K562 (cell line): Measurements from ENCODE around the gene NUP35. TPM values are rescaled to one million over a fixed set of nuclear protein-coding genes. Genes with fewer than 3 reads are reported as not detected.
A peak's percentile ranks its signal among the peaks of the same experiment; 100 is the strongest.

Source experiments
- CHD1 ChIP-seq: fragments of 200-600 bp; sonication (generic); IDR thresholded peaks from one replicate; pipeline ENCODE4 v1.6.1; 2012; ENCODE audit warnings: mild to moderate bottlenecking, moderate library complexity, low read length, inconsistent platforms
- CHD2 ChIP-seq: IDR thresholded peaks from 2 replicates; pipeline ENCODE4 v1.6.1; 2011; ENCODE audit warnings: low read depth, low read length
- FOXA1 ChIP-seq: fragments of 450-650 bp; IDR thresholded peaks from 2 replicates; pipeline ENCODE4 v1.6.1; 2016; ENCODE audit warnings: mild to moderate bottlenecking, borderline replicate concordance
- JUN ChIP-seq, 2 experiments: sonication (generic) in 1 of 2; formaldehyde crosslinking in 1 of 2; IDR thresholded peaks; 2 replicates each; pipeline versions ENCODE4 v1.6.1 to v1.8.0; 2012 to 2022; ENCODE audit warnings: borderline replicate concordance in 2 of 2, mild to moderate bottlenecking in 2 of 2, improper control_type of control experiment in 1 of 2, low read depth in 1 of 2, low read length in 1 of 2, missing genetic modification reagents in 1 of 2
- RBBP5 ChIP-seq: fragments of 200-600 bp; sonication (generic); IDR thresholded peaks from 2 replicates; pipeline ENCODE4 v1.6.1; 2012; ENCODE audit warnings: borderline replicate concordance, mild to moderate bottlenecking, low read length, control low read depth, inconsistent platforms; ENCODE audit not compliant: insufficient read depth, poor library complexity, severe bottlenecking
- SIRT6 ChIP-seq: IDR thresholded peaks from one replicate; pipeline ENCODE4 v1.6.1; 2012; ENCODE audit warnings: low read depth, mild to moderate bottlenecking, control low read depth, inconsistent platforms, low read length, moderate library complexity
- THRAP3 ChIP-seq: fragments of 450-650 bp; IDR thresholded peaks from 2 replicates; pipeline ENCODE4 v1.6.1; 2016; ENCODE audit warnings: mild to moderate bottlenecking, inconsistent platforms, borderline replicate concordance
- ZNF121 ChIP-seq: sonication (generic); formaldehyde crosslinking; conservative IDR thresholded peaks from 2 replicates; pipeline ENCODE4 v1.8.0; 2022; ENCODE audit warnings: missing genetic modification reagents
- ZNF589 ChIP-seq: fragments of 200-800 bp; sonication (Bioruptor generic); IDR thresholded peaks from 2 replicates; pipeline ENCODE4 v1.6.1; 2016; ENCODE audit warnings: low read depth, missing genetic modification characterization, missing compliant biosample characterization
- polyA plus RNA-seq, 8 experiments: library from polyadenylated mRNA; depleted of rRNA in 4 of 8; stranded (reverse) in 5 of 8; unstranded in 3 of 8; fragments of >200 nt; fragmentation: Nextera tagmentation in 2 of 8; fragmentation: Illumina TruSeq in 1 of 8; extraction: Ambion mirVana in 2 of 8; extraction: Trizol in 1 of 8; gene quantifications; 2 replicates each; pipeline versions ENCODE4 v1.2.1 to v1.2.3, GENCODE V29; 2011 to 2014; ENCODE audit warnings: inconsistent platforms in 1 of 8, missing spikeins in 1 of 8
- total RNA-seq, 7 experiments: library from RNA; depleted of rRNA in 6 of 7; stranded (reverse); fragments of >200 nt in 6 of 7; fragmentation: Illumina TruSeq in 2 of 7; extraction: Trizol in 2 of 7; gene quantifications; 2 replicates each; pipeline versions ENCODE4 v1.2.1 to v1.2.3, GENCODE V29; 2011 to 2021; ENCODE audit warnings: low replicate concordance in 1 of 7
- TF ChIP-seq, protein P1 (sequence below): sonication (generic); IDR thresholded peaks from 2 replicates; pipeline ENCODE4 v1.6.1; 2016
- TF ChIP-seq, protein P2 (sequence below): sonication (generic); formaldehyde crosslinking; IDR thresholded peaks from 2 replicates; pipeline ENCODE4 v1.8.0; 2023; ENCODE audit warnings: mild to moderate bottlenecking, missing genetic modification reagents
- TF ChIP-seq, protein P3 (sequence below): sonication (generic); formaldehyde crosslinking; IDR thresholded peaks from 2 replicates; pipeline ENCODE4 v1.8.0; 2022; ENCODE audit warnings: mild to moderate bottlenecking, low read depth, missing genetic modification reagents
- TF ChIP-seq, protein P4 (sequence below): fragments of 450-650 bp; IDR thresholded peaks from 2 replicates; pipeline ENCODE4 v1.6.1; 2016
- TF ChIP-seq, protein P5 (sequence below): sonication (generic); formaldehyde crosslinking; IDR thresholded peaks from 2 replicates; pipeline ENCODE4 v1.4.0; 2020; ENCODE audit warnings: mild to moderate bottlenecking, missing genetic modification reagents
- TF ChIP-seq, protein P6 (sequence below): sonication (generic); formaldehyde crosslinking; IDR thresholded peaks from 2 replicates; pipeline ENCODE4 v1.8.0; 2022; ENCODE audit warnings: missing genetic modification reagents, mild to moderate bottlenecking, borderline replicate concordance
- TF ChIP-seq, protein P7 (sequence below): fragments of 450-650 bp; formaldehyde crosslinking; IDR thresholded peaks from 2 replicates; pipeline ENCODE4 v1.4.0; 2020; ENCODE audit warnings: mild to moderate bottlenecking, moderate library complexity

NUP35 gene
- total and polyA plus RNA-seq, 9 of the 15 experiments (the other 6 are each of a cell fraction or from before 2014, with no cell fraction given): 24.5 to 78.2 (median 51.1) TPM

DNA sequence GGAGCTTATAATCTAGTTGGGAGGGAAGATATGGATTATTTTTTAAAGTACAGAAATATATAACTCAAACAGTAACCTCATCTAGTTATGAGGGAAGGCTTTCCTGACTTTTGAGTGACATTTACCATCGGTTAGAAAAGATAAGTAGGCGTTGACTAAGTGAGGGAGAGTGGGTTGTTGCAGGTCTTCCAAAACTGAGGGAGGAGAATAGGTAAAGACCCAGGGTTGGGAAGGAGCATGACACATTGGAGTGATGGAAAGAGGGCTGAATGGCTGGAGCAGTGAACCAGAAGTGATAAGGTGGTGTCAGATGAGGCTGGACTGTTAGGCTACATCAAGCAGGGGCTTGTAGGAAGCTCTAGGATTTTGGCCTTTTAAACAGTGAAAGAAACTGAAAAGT lies 10.6 kb upstream of the NUP35 start (continued):
- TF ChIP-seq THRAP3 (no peak), ZNF121 (CRISPR knock-in tag) (no peak), CHD2 (no peak), CHD1 (no peak), SIRT6 (no peak), ZNF589 (CRISPR knock-in tag) (no peak), FOXA1 (no peak), RBBP5 (no peak), JUN (IDR thresholded peaks at IDR 0.05; ENCODE audit: borderline replicate concordance, low read depth, low read length) (no peak), JUN (CRISPR knock-in tag; IDR thresholded peaks at IDR 0.05; ENCODE audit: borderline replicate concordance) (no peak)
- TF ChIP-seq, protein P1, sequence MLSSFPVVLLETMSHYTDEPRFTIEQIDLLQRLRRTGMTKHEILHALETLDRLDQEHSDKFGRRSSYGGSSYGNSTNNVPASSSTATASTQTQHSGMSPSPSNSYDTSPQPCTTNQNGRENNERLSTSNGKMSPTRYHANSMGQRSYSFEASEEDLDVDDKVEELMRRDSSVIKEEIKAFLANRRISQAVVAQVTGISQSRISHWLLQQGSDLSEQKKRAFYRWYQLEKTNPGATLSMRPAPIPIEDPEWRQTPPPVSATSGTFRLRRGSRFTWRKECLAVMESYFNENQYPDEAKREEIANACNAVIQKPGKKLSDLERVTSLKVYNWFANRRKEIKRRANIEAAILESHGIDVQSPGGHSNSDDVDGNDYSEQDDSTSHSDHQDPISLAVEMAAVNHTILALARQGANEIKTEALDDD: peak; percentile 89
- TF ChIP-seq, protein P2, sequence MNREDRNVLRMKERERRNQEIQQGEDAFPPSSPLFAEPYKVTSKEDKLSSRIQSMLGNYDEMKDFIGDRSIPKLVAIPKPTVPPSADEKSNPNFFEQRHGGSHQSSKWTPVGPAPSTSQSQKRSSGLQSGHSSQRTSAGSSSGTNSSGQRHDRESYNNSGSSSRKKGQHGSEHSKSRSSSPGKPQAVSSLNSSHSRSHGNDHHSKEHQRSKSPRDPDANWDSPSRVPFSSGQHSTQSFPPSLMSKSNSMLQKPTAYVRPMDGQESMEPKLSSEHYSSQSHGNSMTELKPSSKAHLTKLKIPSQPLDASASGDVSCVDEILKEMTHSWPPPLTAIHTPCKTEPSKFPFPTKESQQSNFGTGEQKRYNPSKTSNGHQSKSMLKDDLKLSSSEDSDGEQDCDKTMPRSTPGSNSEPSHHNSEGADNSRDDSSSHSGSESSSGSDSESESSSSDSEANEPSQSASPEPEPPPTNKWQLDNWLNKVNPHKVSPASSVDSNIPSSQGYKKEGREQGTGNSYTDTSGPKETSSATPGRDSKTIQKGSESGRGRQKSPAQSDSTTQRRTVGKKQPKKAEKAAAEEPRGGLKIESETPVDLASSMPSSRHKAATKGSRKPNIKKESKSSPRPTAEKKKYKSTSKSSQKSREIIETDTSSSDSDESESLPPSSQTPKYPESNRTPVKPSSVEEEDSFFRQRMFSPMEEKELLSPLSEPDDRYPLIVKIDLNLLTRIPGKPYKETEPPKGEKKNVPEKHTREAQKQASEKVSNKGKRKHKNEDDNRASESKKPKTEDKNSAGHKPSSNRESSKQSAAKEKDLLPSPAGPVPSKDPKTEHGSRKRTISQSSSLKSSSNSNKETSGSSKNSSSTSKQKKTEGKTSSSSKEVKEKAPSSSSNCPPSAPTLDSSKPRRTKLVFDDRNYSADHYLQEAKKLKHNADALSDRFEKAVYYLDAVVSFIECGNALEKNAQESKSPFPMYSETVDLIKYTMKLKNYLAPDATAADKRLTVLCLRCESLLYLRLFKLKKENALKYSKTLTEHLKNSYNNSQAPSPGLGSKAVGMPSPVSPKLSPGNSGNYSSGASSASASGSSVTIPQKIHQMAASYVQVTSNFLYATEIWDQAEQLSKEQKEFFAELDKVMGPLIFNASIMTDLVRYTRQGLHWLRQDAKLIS (CRISPR knock-in tag): no peak
- TF ChIP-seq, protein P3, sequence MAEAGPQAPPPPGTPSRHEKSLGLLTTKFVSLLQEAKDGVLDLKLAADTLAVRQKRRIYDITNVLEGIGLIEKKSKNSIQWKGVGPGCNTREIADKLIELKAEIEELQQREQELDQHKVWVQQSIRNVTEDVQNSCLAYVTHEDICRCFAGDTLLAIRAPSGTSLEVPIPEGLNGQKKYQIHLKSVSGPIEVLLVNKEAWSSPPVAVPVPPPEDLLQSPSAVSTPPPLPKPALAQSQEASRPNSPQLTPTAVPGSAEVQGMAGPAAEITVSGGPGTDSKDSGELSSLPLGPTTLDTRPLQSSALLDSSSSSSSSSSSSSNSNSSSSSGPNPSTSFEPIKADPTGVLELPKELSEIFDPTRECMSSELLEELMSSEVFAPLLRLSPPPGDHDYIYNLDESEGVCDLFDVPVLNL (CRISPR knock-in tag): no peak
- TF ChIP-seq, protein P4, sequence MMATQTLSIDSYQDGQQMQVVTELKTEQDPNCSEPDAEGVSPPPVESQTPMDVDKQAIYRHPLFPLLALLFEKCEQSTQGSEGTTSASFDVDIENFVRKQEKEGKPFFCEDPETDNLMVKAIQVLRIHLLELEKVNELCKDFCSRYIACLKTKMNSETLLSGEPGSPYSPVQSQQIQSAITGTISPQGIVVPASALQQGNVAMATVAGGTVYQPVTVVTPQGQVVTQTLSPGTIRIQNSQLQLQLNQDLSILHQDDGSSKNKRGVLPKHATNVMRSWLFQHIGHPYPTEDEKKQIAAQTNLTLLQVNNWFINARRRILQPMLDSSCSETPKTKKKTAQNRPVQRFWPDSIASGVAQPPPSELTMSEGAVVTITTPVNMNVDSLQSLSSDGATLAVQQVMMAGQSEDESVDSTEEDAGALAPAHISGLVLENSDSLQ: peak; percentile 94
- TF ChIP-seq, protein P5, sequence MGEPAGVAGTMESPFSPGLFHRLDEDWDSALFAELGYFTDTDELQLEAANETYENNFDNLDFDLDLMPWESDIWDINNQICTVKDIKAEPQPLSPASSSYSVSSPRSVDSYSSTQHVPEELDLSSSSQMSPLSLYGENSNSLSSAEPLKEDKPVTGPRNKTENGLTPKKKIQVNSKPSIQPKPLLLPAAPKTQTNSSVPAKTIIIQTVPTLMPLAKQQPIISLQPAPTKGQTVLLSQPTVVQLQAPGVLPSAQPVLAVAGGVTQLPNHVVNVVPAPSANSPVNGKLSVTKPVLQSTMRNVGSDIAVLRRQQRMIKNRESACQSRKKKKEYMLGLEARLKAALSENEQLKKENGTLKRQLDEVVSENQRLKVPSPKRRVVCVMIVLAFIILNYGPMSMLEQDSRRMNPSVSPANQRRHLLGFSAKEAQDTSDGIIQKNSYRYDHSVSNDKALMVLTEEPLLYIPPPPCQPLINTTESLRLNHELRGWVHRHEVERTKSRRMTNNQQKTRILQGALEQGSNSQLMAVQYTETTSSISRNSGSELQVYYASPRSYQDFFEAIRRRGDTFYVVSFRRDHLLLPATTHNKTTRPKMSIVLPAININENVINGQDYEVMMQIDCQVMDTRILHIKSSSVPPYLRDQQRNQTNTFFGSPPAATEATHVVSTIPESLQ (CRISPR knock-in tag): no peak
- TF ChIP-seq, protein P6, sequence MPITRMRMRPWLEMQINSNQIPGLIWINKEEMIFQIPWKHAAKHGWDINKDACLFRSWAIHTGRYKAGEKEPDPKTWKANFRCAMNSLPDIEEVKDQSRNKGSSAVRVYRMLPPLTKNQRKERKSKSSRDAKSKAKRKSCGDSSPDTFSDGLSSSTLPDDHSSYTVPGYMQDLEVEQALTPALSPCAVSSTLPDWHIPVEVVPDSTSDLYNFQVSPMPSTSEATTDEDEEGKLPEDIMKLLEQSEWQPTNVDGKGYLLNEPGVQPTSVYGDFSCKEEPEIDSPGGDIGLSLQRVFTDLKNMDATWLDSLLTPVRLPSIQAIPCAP: no peak
- TF ChIP-seq, protein P7, sequence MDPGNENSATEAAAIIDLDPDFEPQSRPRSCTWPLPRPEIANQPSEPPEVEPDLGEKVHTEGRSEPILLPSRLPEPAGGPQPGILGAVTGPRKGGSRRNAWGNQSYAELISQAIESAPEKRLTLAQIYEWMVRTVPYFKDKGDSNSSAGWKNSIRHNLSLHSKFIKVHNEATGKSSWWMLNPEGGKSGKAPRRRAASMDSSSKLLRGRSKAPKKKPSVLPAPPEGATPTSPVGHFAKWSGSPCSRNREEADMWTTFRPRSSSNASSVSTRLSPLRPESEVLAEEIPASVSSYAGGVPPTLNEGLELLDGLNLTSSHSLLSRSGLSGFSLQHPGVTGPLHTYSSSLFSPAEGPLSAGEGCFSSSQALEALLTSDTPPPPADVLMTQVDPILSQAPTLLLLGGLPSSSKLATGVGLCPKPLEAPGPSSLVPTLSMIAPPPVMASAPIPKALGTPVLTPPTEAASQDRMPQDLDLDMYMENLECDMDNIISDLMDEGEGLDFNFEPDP (CRISPR knock-in tag): no peak
